Calu3 (cell line): Measurements from ENCODE around the gene TTC27. TPM values are rescaled to one million over a fixed set of nuclear protein-coding genes. Genes with fewer than 3 reads are reported as not detected.

ENCODE experiments used
- BruUV-seq: library from RNA; stranded (reverse); fragments of 400-500 nt; replicated peaks from 2 replicates; lab custom pipeline; 2021; lab: Mats Ljungman, UMichigan
- CTCF ChIA-PET: fragments of 300-600 bp; sonication (Branson Sonifier 250); formaldehyde crosslinking; loops from one replicate; lab custom pipeline; 2022; ENCODE audit warnings: antibody characterized with exemption; lab: Charles Lee
- DNase-seq: peaks from one replicate; pipeline ENCODE4 v3.0.0; 2022
- H3K27ac Mint-ChIP-seq: one replicate; pipeline ENCODE4 v1.8.0; 2022; ENCODE audit warnings: mixed read lengths; ENCODE audit not compliant: unreplicated experiment
- H3K27me3 Mint-ChIP-seq: one replicate; pipeline ENCODE4 v1.8.0; 2022; ENCODE audit warnings: mixed read lengths; ENCODE audit not compliant: unreplicated experiment
- H3K36me3 Mint-ChIP-seq: one replicate; pipeline ENCODE4 v1.8.0; 2022; ENCODE audit warnings: mild to moderate bottlenecking, moderate library complexity, mixed read lengths; ENCODE audit not compliant: insufficient read depth, unreplicated experiment
- H3K4me1 Mint-ChIP-seq: one replicate; pipeline ENCODE4 v1.8.0; 2022; ENCODE audit warnings: mild to moderate bottlenecking, low read depth, mixed read lengths; ENCODE audit not compliant: unreplicated experiment
- H3K4me3 Mint-ChIP-seq: one replicate; pipeline ENCODE4 v1.8.0; 2022; ENCODE audit warnings: mild to moderate bottlenecking, low read depth, moderate library complexity, mixed read lengths; ENCODE audit not compliant: unreplicated experiment
- H3K9me3 Mint-ChIP-seq: one replicate; pipeline ENCODE4 v1.8.0; 2022; ENCODE audit warnings: low read depth, mixed read lengths; ENCODE audit not compliant: unreplicated experiment
- CTCF ChIP-seq: fragments of 200-600 bp; IDR thresholded peaks from one replicate; pipeline ENCODE4 v1.8.0; 2022; ENCODE audit warnings: antibody characterized with exemption; ENCODE audit not compliant: unreplicated experiment
- intact Hi-C: fragments of 100-400 bp; cut with micrococcal nuclease; formaldehyde crosslinking; loops from one replicate; pipeline ENCODE4 v1.10.0; 2022; ENCODE audit not compliant: unreplicated experiment
- total RNA-seq: library from RNA; stranded (reverse); gene quantifications from 2 replicates; pipeline ENCODE4 v1.2.3, GENCODE V29; 2022

TTC27 gene
- total RNA-seq, 1 experiment from 2014 or later: 20.1 TPM

GRCh38 chr2:32756074-32756727 is 128.4 kb downstream of the TTC27 start:
- H3K4me1 Mint-ChIP-seq: no peaks in the 10 kb centered on the region
- CTCF ChIA-PET: no interaction called here
- TF ChIP-seq CTCF: no peak
- no TSS peak for BruUV-seq
- H3K36me3 Mint-ChIP-seq: peaks cover 5% of the 10 kb centered on the region
- H3K9me3 Mint-ChIP-seq: no peaks in the 10 kb centered on the region
- no peak overlapping the region for H3K4me3 Mint-ChIP-seq
- no peaks in the 10 kb centered on the region for H3K27me3 Mint-ChIP-seq
- H3K27ac Mint-ChIP-seq: no peak overlapping the region
- no peak for DNase-seq
- intact Hi-C loops: no loop called here

GRCh38 chr2:32758232-32758631 is 130.4 kb downstream of the TTC27 start:
- DNase-seq: no peak
- no peaks in the 10 kb centered on the region for H3K4me1 Mint-ChIP-seq
- CTCF ChIA-PET: no interaction called here
- H3K4me3 Mint-ChIP-seq: no peak overlapping the region
- no peak for TF ChIP-seq CTCF
- H3K9me3 Mint-ChIP-seq: no peaks in the 10 kb centered on the region
- peaks cover 5% of the 10 kb centered on the region for H3K36me3 Mint-ChIP-seq
- no peaks in the 10 kb centered on the region for H3K27me3 Mint-ChIP-seq
- H3K27ac Mint-ChIP-seq: no peak overlapping the region
- intact Hi-C loops: no loop called here
- no TSS peak for BruUV-seq

- Mint-ChIP-seq H3K9me3 (no peaks in the 10 kb centered on the region), H3K4me3 (no peak overlapping the region), H3K27ac (no peak overlapping the region), H3K4me1 (no peaks in the 10 kb centered on the region), H3K27me3 (no peaks in the 10 kb centered on the region), H3K36me3 (no peaks in the 10 kb centered on the region)
- TF ChIP-seq CTCF: no peak
- intact Hi-C loops: no loop called here
- CTCF ChIA-PET: no interaction called here
- BruUV-seq: no TSS peak
- no peak for DNase-seq
Measured at GRCh38 chr2:32760628-32761027, 132.8 kb downstream of the TTC27 start.

- CTCF ChIA-PET: no interaction called here
- H3K9me3 Mint-ChIP-seq: no peaks in the 10 kb centered on the region
- no peak overlapping the region for H3K27ac Mint-ChIP-seq
- no TSS peak for BruUV-seq
- no peak for TF ChIP-seq CTCF
- H3K4me3 Mint-ChIP-seq: no peak overlapping the region
- no peaks in the 10 kb centered on the region for H3K4me1 Mint-ChIP-seq
- no peaks in the 10 kb centered on the region for H3K27me3 Mint-ChIP-seq
- no peak for DNase-seq
- no peaks in the 10 kb centered on the region for H3K36me3 Mint-ChIP-seq
- intact Hi-C loops: no loop called here
Measured at GRCh38 chr2:32768387-32769174, 140.7 kb downstream of the TTC27 start.
